WI38 (cell line): ENCODE results near the gene C10orf62.
"Not testable (repeated sequence)": the region's sequence is repeated elsewhere in the genome, so short reads cannot be mapped to it uniquely, and the experiment has no call there.

Experiments used
- H3K4me3 ChIP-seq: 2 replicates; pipeline ENCODE4 v1.5.1; 2011; ENCODE audit warnings: low read depth, mild to moderate bottlenecking, control low read depth, low read length
- TF ChIP-seq, protein P1 (sequence below): IDR thresholded peaks from 2 replicates; pipeline ENCODE4 v1.5.1; 2012; ENCODE audit warnings: low read depth, mild to moderate bottlenecking, control low read depth, low read length

The C10orf62 gene

GRCh38 chr10:97628228-97628627 lies 38.7 kb downstream of the C10orf62 start:
- TF ChIP-seq, protein P1, sequence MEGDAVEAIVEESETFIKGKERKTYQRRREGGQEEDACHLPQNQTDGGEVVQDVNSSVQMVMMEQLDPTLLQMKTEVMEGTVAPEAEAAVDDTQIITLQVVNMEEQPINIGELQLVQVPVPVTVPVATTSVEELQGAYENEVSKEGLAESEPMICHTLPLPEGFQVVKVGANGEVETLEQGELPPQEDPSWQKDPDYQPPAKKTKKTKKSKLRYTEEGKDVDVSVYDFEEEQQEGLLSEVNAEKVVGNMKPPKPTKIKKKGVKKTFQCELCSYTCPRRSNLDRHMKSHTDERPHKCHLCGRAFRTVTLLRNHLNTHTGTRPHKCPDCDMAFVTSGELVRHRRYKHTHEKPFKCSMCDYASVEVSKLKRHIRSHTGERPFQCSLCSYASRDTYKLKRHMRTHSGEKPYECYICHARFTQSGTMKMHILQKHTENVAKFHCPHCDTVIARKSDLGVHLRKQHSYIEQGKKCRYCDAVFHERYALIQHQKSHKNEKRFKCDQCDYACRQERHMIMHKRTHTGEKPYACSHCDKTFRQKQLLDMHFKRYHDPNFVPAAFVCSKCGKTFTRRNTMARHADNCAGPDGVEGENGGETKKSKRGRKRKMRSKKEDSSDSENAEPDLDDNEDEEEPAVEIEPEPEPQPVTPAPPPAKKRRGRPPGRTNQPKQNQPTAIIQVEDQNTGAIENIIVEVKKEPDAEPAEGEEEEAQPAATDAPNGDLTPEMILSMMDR: no peak
- H3K4me3 ChIP-seq: no peak overlapping the region

- H3K4me3 ChIP-seq: no peak overlapping the region
- TF ChIP-seq, protein P1: no peak
These were observed 39.8 kb downstream of the C10orf62 start for GRCh38 chr10:97629289-97629688.

DNA sequence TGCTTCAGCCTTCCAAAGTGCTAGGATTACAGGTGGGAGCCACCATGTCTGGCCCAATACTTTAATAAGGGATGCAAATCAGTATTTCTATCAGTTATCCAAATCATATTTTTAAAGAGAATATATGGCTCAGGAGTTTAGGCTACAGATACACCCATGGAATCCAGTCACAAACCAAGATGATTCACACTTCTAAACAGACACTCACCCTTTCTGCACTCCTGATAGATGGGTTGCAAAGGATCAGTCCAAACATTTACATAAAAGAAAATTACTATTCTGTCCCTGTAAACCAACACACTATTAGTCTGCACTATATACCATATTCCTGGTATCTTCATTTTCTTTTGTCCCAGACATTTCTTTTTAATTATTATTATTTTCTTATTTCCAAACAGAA lies 41.6 kb downstream of the C10orf62 start:
- no peak overlapping the region for H3K4me3 ChIP-seq
- TF ChIP-seq, protein P1: no peak

GRCh38 chr10:97632949-97633884 lies 43.7 kb downstream of the C10orf62 start, which contains the start of gene MORN4:
MORN4 (minus strand) TSS chr10:97633500; CDS start chr10:97619653, 13,847 bp downstream.
- TF ChIP-seq, protein P1: no peak
- peak within 1 kb of the TSS; percentile 82 for H3K4me3 ChIP-seq

DNA sequence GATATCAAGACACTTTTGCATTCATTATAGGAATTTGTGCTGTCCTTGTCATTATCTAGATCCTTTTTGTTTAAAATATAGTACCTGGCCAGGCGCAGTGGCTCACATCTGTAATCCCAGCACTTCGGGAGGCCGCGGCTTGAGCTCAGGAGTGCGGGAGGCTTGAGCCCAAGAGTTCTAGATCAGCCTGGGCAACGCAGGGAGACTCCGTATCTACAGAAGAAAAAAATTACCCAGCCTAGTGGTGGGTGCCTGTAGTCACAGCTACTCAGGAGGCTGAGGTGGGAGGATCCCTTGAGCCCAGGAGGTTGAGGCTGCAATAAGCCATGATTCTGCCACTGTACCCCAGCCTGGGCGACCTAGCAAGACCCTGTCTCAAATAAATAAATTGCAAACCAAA lies 44.4 kb downstream of the C10orf62 start:
- H3K4me3 ChIP-seq: peak overlapping the region; percentile 82
- TF ChIP-seq, protein P1: no peak

DNA sequence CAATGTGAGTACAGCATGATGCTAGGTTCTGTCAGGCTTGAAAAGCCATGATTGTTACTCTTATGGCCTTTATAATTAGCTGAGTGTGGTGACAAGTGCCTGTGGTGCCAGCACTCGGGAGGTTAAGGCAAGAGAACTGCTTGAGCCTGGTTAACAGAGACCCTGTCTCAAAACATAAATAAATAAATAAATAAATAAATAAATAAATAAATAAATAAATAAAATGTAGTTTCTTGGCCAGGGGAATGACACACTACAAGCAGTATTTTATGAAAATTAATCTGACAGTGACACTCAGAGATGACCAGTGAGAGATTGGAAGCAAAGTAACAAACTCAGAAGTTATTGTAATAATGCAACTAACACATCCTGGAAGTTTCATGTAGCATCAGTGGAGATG lies 46.1 kb downstream of the C10orf62 start:
- H3K4me3 ChIP-seq: no peak overlapping the region
- TF ChIP-seq, protein P1: no peak

- H3K4me3 ChIP-seq: not testable (repeated sequence)
These were observed 49.6 kb downstream of the C10orf62 start for GRCh38 chr10:97639090-97639489.
